HCT116 (cell line): ENCODE data around the gene GSAP. TPM values are rescaled to one million over a fixed set of nuclear protein-coding genes. Genes with fewer than 3 reads are reported as not detected.

Source experiments
- ATAC-seq: fragments of 200-7000 bp; cut with Tn5 transposase; 2 replicates; pipeline ENCODE4 v1.9.1; 2020; ENCODE audit warnings: mild to moderate bottlenecking, moderate library complexity
- BruUV-seq: library from RNA; stranded (reverse); fragments of 400-500 nt; replicated peaks from 2 replicates; lab custom pipeline; 2021; lab: Mats Ljungman, UMichigan
- CTCF ChIA-PET: fragments of 300-600 bp; sonication (Branson Sonifier 250); formaldehyde crosslinking; loops from one replicate; lab custom pipeline; 2021; ENCODE audit warnings: antibody characterized with exemption; lab: Charles Lee
- POLR2A ChIA-PET: fragments of 300-600, 350-600 bp; sonication (Branson Sonifier 250); formaldehyde crosslinking; loops from one replicate; lab custom pipeline; 2021; ENCODE audit warnings: antibody characterized with exemption; lab: Charles Lee
- RAD21 ChIA-PET, 2 experiments: fragments of 300-600 bp; sonication (Branson Sonifier 250); formaldehyde crosslinking; loops; one replicate each; lab custom pipeline; 2023; ENCODE audit warnings: low total read pairs in 2 of 2; ENCODE audit not compliant: uncharacterized antibody in 2 of 2, unreplicated experiment in 2 of 2, low non-redundant PET in 1 of 2; lab: Charles Lee
- DNase-seq: peaks from one replicate; pipeline ENCODE4 v3.0.0-alpha.2; 2010; ENCODE audit warnings: low read depth, low spot score
- H2AFZ ChIP-seq: fragments of 200-600 bp; shearing (Covaris generic), sonication (generic); 2 replicates; pipeline ENCODE4 v1.6.1; 2017; ENCODE audit warnings: low read depth, mixed run types, mixed read lengths, antibody characterized with exemption, low read length; ENCODE audit not compliant: poor library complexity, severe bottlenecking
- H3K27ac ChIP-seq: 2 replicates; pipeline ENCODE4 v1.5.1; 2012; ENCODE audit warnings: low read depth, low read length
- H3K27me3 ChIP-seq: fragments of 200-600 bp; sonication (generic); 2 replicates; pipeline ENCODE4 v1.6.1; 2016; ENCODE audit warnings: mixed run types, low read length, mixed read lengths; ENCODE audit not compliant: insufficient read depth
- H3K36me3 ChIP-seq, 2 experiments: fragments of 200-500 bp in 1 of 2; fragments of 200-600 bp in 1 of 2; sonication (Bioruptor generic) in 1 of 2; sonication (generic) in 1 of 2; 2 replicates each; pipeline versions ENCODE4 v1.5.1 to v1.6.1; 2014 to 2016; ENCODE audit warnings: low read length in 2 of 2, inconsistent platforms in 1 of 2, mixed read lengths in 1 of 2, mixed run types in 1 of 2; ENCODE audit not compliant: insufficient read depth in 2 of 2, control insufficient read depth in 1 of 2
- H3K4me1 ChIP-seq, 2 experiments: fragments of 200-600 bp in 1 of 2; sonication (generic) in 1 of 2; 2 replicates each; pipeline versions ENCODE4 v1.5.1 to v1.6.1; 2012 to 2017; ENCODE audit warnings: low read length in 2 of 2, inconsistent platforms in 1 of 2, mild to moderate bottlenecking in 1 of 2, mixed read lengths in 1 of 2, mixed run types in 1 of 2, moderate library complexity in 1 of 2; ENCODE audit not compliant: insufficient read depth in 2 of 2, control insufficient read depth in 1 of 2
- H3K4me2 ChIP-seq: fragments of 200-600 bp; sonication (generic); 2 replicates; pipeline ENCODE4 v1.6.1; 2017; ENCODE audit warnings: mixed run types, low read length, mixed read lengths
- H3K4me3 ChIP-seq, 2 experiments: fragments of 200-600 bp in 1 of 2; sonication (generic) in 1 of 2; replicated peaks in 1 of 2; 2 replicates each; pipeline ENCODE4 v1.5.1; 2011 to 2016; ENCODE audit warnings: low read length in 2 of 2, control low read depth in 1 of 2, low read depth in 1 of 2, mild to moderate bottlenecking in 1 of 2, mixed read lengths in 1 of 2, mixed run types in 1 of 2
- H3K79me2 ChIP-seq: fragments of 200-600 bp; sonication (generic); 2 replicates; pipeline ENCODE4 v1.6.1; 2017; ENCODE audit warnings: mild to moderate bottlenecking, mixed run types, low read length, moderate library complexity, mixed read lengths; ENCODE audit not compliant: insufficient read depth
- H3K9ac ChIP-seq: fragments of 200-600 bp; sonication (generic); 2 replicates; pipeline ENCODE4 v1.6.1; 2016; ENCODE audit warnings: low read length, mixed read lengths
- H3K9me2 ChIP-seq: fragments of 200-600 bp; sonication (generic), shearing (Covaris generic); 2 replicates; pipeline ENCODE4 v1.6.1; 2017; ENCODE audit warnings: mixed run types, mild to moderate bottlenecking, moderate library complexity; ENCODE audit not compliant: insufficient read depth
- H3K9me3 ChIP-seq, 2 experiments: fragments of 200-500 bp in 1 of 2; fragments of 200-600 bp in 1 of 2; sonication (Bioruptor generic) in 1 of 2; sonication (generic) in 1 of 2; 2 replicates each; pipeline ENCODE4 v1.6.1; 2014 to 2017; ENCODE audit warnings: low read length in 2 of 2, mixed read lengths in 2 of 2, inconsistent platforms in 1 of 2, low read depth in 1 of 2, mild to moderate bottlenecking in 1 of 2, mixed run types in 1 of 2, moderate library complexity in 1 of 2; ENCODE audit not compliant: control insufficient read depth in 1 of 2, insufficient read depth in 1 of 2
- H4K20me1 ChIP-seq: fragments of 200-600 bp; sonication (generic), shearing (Covaris generic); 2 replicates; pipeline ENCODE4 v1.6.1; 2017; ENCODE audit warnings: mixed run types, mild to moderate bottlenecking, moderate library complexity; ENCODE audit not compliant: insufficient read depth
- CBX3 ChIP-seq: IDR thresholded peaks from 2 replicates; pipeline ENCODE4 v1.6.1; 2012; ENCODE audit warnings: low read depth
- CEBPB ChIP-seq: IDR thresholded peaks from 2 replicates; pipeline ENCODE4 v1.6.1; 2012; ENCODE audit warnings: low read depth
- EGR1 ChIP-seq: IDR thresholded peaks from 2 replicates; pipeline ENCODE4 v1.6.1; 2012; ENCODE audit warnings: low read depth
- ELF1 ChIP-seq: IDR thresholded peaks from 2 replicates; pipeline ENCODE4 v1.6.1; 2012; ENCODE audit warnings: low read depth, borderline replicate concordance
- EZH2 ChIP-seq: fragments of 200-600 bp; sonication (generic); IDR thresholded peaks from 2 replicates; pipeline ENCODE4 v1.6.1; 2017; ENCODE audit warnings: antibody characterized with exemption, mixed run types
- EZH2phosphoT487 ChIP-seq: fragments of 200-600 bp; IDR thresholded peaks from 2 replicates; pipeline ENCODE4 v1.6.1; 2018; ENCODE audit warnings: antibody characterized with exemption, borderline replicate concordance
- FOSL1 ChIP-seq: IDR thresholded peaks from 2 replicates; pipeline ENCODE4 v1.6.1; 2012; ENCODE audit warnings: low read depth
- JUND ChIP-seq: IDR thresholded peaks from 2 replicates; pipeline ENCODE4 v1.6.1; 2012
- POLR2A ChIP-seq: IDR thresholded peaks from 2 replicates; pipeline ENCODE4 v1.7.0; 2011; ENCODE audit warnings: borderline replicate concordance; ENCODE audit not compliant: insufficient read depth, insufficient read length; ENCODE audit errors: extremely low read depth
- POLR2AphosphoS5 ChIP-seq: IDR thresholded peaks from 2 replicates; pipeline ENCODE4 v1.6.1; 2011; ENCODE audit warnings: mild to moderate bottlenecking, low read depth, low read length, moderate library complexity
- RAD21 ChIP-seq: IDR thresholded peaks from 2 replicates; pipeline ENCODE4 v1.6.1; 2012; ENCODE audit warnings: low read depth, mild to moderate bottlenecking
- SIN3A ChIP-seq: IDR thresholded peaks from 2 replicates; pipeline ENCODE4 v1.6.1; 2012; ENCODE audit warnings: low read depth
- SP1 ChIP-seq: IDR thresholded peaks from 2 replicates; pipeline ENCODE4 v1.6.1; 2012; ENCODE audit warnings: low read depth
- SRF ChIP-seq: IDR thresholded peaks from 2 replicates; pipeline ENCODE4 v1.6.1; 2012; ENCODE audit warnings: low read depth
- YY1 ChIP-seq: IDR thresholded peaks from 2 replicates; pipeline ENCODE4 v1.6.1; 2011; ENCODE audit warnings: low read length, low read depth, moderate library complexity, mild to moderate bottlenecking; ENCODE audit not compliant: insufficient replicate concordance; ENCODE audit errors: extremely low read depth
- ZFX ChIP-seq: fragments of 450-650 bp; IDR thresholded peaks from 2 replicates; pipeline ENCODE4 v1.6.1; 2017
- intact Hi-C: fragments of 100-400 bp; cut with micrococcal nuclease; formaldehyde crosslinking; loops from 2 replicates; pipeline ENCODE4 v1.10.0; 2022
- total RNA-seq: library from RNA; stranded (reverse); gene quantifications from one replicate; pipeline ENCODE4 v1.2.1, GENCODE V29; 2021; ENCODE audit not compliant: unreplicated experiment
- TF ChIP-seq, protein P1 (sequence below): IDR thresholded peaks from 2 replicates; pipeline ENCODE4 v1.6.1; 2012
- TF ChIP-seq, protein P2 (sequence below), 3 experiments: fragments of 200-600 bp in 1 of 3; sonication (generic) in 1 of 3; IDR thresholded peaks in 2 of 3; conservative IDR thresholded peaks in 1 of 3; 2 replicates each; pipeline ENCODE4 v1.5.1; 2012 to 2017; ENCODE audit warnings: low read depth in 2 of 3, low read length in 2 of 3, antibody characterized with exemption in 1 of 3, borderline replicate concordance in 1 of 3, control low read depth in 1 of 3, mild to moderate bottlenecking in 1 of 3, mixed read lengths in 1 of 3, mixed run types in 1 of 3, moderate library complexity in 1 of 3; ENCODE audit not compliant: insufficient read depth in 1 of 3
- TF ChIP-seq, protein P3 (sequence below): IDR thresholded peaks from 2 replicates; pipeline ENCODE4 v1.6.1; 2012; ENCODE audit warnings: low read depth
- TF ChIP-seq, protein P4 (sequence below): IDR thresholded peaks from 2 replicates; pipeline ENCODE4 v1.6.1; 2011; ENCODE audit warnings: mild to moderate bottlenecking, low read length, moderate library complexity; ENCODE audit not compliant: insufficient replicate concordance; ENCODE audit errors: extremely low read depth

GSAP gene
- total RNA-seq, 1 experiment from 2014 or later: not detected

- DNase-seq (no peak), ATAC-seq (no peak)
- Histone ChIP-seq H3K36me3 (no peaks in the 10 kb centered on the region), H3K9ac (no peak overlapping the region), H4K20me1 (no peaks in the 10 kb centered on the region), H3K79me2 (no peaks in the 10 kb centered on the region), H3K4me3 (no peak overlapping the region), H3K9me3 (no peaks in the 10 kb centered on the region), H3K27me3 (no peaks in the 10 kb centered on the region), H2AFZ (no peak overlapping the region), H3K9me2 (no peaks in the 10 kb centered on the region), H3K27ac (no peak overlapping the region), H3K4me1 (no peaks in the 10 kb centered on the region), H3K4me2 (no peak overlapping the region)
- ChIA-PET RAD21 (no interaction called here), CTCF (interaction anchor here (1.2 kb wide), 1 partner anchor 13 kb away, joined by 3 read pairs; no protein-coding TSS in a partner anchor), POLR2A (interaction anchor here (0.5 kb wide), 1 partner anchor 28 kb away, joined by 3 read pairs; no protein-coding TSS in a partner anchor)
- BruUV-seq: no TSS peak
- intact Hi-C loops: no loop called here
- no peak for TF ChIP-seq JUND
- TF ChIP-seq POLR2AphosphoS5: no peak
- TF ChIP-seq CBX3: no peak
- TF ChIP-seq RAD21: no peak
- no peak for TF ChIP-seq EGR1
- no peak for TF ChIP-seq SP1
- no peak for TF ChIP-seq SRF
- TF ChIP-seq POLR2A: no peak
- TF ChIP-seq, protein P1, sequence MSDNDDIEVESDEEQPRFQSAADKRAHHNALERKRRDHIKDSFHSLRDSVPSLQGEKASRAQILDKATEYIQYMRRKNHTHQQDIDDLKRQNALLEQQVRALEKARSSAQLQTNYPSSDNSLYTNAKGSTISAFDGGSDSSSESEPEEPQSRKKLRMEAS: no peak
- TF ChIP-seq, protein P2, sequence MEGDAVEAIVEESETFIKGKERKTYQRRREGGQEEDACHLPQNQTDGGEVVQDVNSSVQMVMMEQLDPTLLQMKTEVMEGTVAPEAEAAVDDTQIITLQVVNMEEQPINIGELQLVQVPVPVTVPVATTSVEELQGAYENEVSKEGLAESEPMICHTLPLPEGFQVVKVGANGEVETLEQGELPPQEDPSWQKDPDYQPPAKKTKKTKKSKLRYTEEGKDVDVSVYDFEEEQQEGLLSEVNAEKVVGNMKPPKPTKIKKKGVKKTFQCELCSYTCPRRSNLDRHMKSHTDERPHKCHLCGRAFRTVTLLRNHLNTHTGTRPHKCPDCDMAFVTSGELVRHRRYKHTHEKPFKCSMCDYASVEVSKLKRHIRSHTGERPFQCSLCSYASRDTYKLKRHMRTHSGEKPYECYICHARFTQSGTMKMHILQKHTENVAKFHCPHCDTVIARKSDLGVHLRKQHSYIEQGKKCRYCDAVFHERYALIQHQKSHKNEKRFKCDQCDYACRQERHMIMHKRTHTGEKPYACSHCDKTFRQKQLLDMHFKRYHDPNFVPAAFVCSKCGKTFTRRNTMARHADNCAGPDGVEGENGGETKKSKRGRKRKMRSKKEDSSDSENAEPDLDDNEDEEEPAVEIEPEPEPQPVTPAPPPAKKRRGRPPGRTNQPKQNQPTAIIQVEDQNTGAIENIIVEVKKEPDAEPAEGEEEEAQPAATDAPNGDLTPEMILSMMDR (IDR thresholded peaks at IDR 0.05 in 2 of 3, conservative IDR thresholded peaks at IDR 0.05 in 1 of 3; ENCODE audit: borderline replicate concordance in 1 of 3, insufficient read depth in 1 of 3, low read depth in 2 of 3, low read length in 2 of 3): no peak
- TF ChIP-seq, protein P3, sequence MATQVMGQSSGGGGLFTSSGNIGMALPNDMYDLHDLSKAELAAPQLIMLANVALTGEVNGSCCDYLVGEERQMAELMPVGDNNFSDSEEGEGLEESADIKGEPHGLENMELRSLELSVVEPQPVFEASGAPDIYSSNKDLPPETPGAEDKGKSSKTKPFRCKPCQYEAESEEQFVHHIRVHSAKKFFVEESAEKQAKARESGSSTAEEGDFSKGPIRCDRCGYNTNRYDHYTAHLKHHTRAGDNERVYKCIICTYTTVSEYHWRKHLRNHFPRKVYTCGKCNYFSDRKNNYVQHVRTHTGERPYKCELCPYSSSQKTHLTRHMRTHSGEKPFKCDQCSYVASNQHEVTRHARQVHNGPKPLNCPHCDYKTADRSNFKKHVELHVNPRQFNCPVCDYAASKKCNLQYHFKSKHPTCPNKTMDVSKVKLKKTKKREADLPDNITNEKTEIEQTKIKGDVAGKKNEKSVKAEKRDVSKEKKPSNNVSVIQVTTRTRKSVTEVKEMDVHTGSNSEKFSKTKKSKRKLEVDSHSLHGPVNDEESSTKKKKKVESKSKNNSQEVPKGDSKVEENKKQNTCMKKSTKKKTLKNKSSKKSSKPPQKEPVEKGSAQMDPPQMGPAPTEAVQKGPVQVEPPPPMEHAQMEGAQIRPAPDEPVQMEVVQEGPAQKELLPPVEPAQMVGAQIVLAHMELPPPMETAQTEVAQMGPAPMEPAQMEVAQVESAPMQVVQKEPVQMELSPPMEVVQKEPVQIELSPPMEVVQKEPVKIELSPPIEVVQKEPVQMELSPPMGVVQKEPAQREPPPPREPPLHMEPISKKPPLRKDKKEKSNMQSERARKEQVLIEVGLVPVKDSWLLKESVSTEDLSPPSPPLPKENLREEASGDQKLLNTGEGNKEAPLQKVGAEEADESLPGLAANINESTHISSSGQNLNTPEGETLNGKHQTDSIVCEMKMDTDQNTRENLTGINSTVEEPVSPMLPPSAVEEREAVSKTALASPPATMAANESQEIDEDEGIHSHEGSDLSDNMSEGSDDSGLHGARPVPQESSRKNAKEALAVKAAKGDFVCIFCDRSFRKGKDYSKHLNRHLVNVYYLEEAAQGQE: no peak
- no peak for TF ChIP-seq EZH2
- no peak for TF ChIP-seq SIN3A
- TF ChIP-seq FOSL1: no peak
- no peak for TF ChIP-seq ELF1
- TF ChIP-seq CEBPB: no peak
- no peak for TF ChIP-seq ZFX
- no peak for TF ChIP-seq EZH2phosphoT487
- no peak for TF ChIP-seq YY1
- TF ChIP-seq, protein P4, sequence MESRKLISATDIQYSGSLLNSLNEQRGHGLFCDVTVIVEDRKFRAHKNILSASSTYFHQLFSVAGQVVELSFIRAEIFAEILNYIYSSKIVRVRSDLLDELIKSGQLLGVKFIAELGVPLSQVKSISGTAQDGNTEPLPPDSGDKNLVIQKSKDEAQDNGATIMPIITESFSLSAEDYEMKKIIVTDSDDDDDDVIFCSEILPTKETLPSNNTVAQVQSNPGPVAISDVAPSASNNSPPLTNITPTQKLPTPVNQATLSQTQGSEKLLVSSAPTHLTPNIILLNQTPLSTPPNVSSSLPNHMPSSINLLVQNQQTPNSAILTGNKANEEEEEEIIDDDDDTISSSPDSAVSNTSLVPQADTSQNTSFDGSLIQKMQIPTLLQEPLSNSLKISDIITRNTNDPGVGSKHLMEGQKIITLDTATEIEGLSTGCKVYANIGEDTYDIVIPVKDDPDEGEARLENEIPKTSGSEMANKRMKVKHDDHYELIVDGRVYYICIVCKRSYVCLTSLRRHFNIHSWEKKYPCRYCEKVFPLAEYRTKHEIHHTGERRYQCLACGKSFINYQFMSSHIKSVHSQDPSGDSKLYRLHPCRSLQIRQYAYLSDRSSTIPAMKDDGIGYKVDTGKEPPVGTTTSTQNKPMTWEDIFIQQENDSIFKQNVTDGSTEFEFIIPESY: no peak
Measured at GRCh38 chr7:77349141-77349540, 67.0 kb downstream of the GSAP start.
